Left renal pelvis (tissue), 4 donors: Measurements from ENCODE around the gene PSMG2. TPM values are rescaled to one million over a fixed set of nuclear protein-coding genes. Genes with fewer than 3 reads are reported as not detected.
"Not testable (repeated sequence)": the region's sequence is repeated elsewhere in the genome, so short reads cannot be mapped to it uniquely, and the experiment has no call there.

Source experiments
- DNase-seq, 4 donors: peaks; one replicate each; pipeline ENCODE4 v3.0.0-alpha.2; 2013; ENCODE audit warnings: low read depth in 4 of 4, low spot score in 3 of 4
- polyA plus RNA-seq, 4 donors: library from polyadenylated mRNA; unstranded; fragments of 120-200 nt; gene quantifications; one replicate each; pipeline ENCODE4 v1.2.1, GENCODE V29; 2013; ENCODE audit not compliant: insufficient read length in 4 of 4

The PSMG2 gene
- polyA plus RNA-seq, 4 donors: 74.1 to 85.6 (median 79.1) TPM

GRCh38 chr18:12721495-12722275, 18.8 kb downstream of the PSMG2 start:
- DNase-seq: no peak

- DNase-seq: no peak
Observed at GRCh38 chr18:12722731-12723130, 19.9 kb downstream of the PSMG2 start.

- no peak for DNase-seq
Observed at GRCh38 chr18:12726331-12726730, 23.5 kb downstream of the PSMG2 start.

GRCh38 chr18:12726774-12727550, 24.1 kb downstream of the PSMG2 start:
- peak; percentile 33 to 49 (median 44) for DNase-seq

- no peak for DNase-seq
Observed at GRCh38 chr18:12737243-12737902, 34.5 kb downstream of the PSMG2 start.

- DNase-seq: no peak
Observed at GRCh38 chr18:12741351-12741750, 38.5 kb downstream of the PSMG2 start.

- DNase-seq: no peak
Observed at GRCh38 chr18:12742453-12742852, 39.6 kb downstream of the PSMG2 start.

GRCh38 chr18:12744103-12744502, 41.3 kb downstream of the PSMG2 start:
- peak in 2 of 4 donors; percentile 9 to 16 for DNase-seq

- DNase-seq: no peak
Observed at GRCh38 chr18:12745095-12745795, 42.4 kb downstream of the PSMG2 start.

- no peak for DNase-seq
Observed at GRCh38 chr18:12747530-12748315, 44.9 kb downstream of the PSMG2 start.

GRCh38 chr18:12748671-12749070, 45.8 kb downstream of the PSMG2 start:
- DNase-seq: no peak

GRCh38 chr18:12749121-12749520, 46.3 kb downstream of the PSMG2 start:
- no peak for DNase-seq

GRCh38 chr18:12750076-12750714, 47.4 kb downstream of the PSMG2 start:
- DNase-seq: no peak

- DNase-seq: no peak
Observed at GRCh38 chr18:12750715-12751502, 48.1 kb downstream of the PSMG2 start.

GRCh38 chr18:12751503-12751884, 48.7 kb downstream of the PSMG2 start:
- no peak for DNase-seq

- DNase-seq: no peak
Observed at GRCh38 chr18:12751891-12752290, 49.0 kb downstream of the PSMG2 start.

- no peak for DNase-seq
Observed at GRCh38 chr18:12754511-12754910, 51.7 kb downstream of the PSMG2 start.

GRCh38 chr18:12755606-12756005, 52.8 kb downstream of the PSMG2 start:
- not testable (repeated sequence) for DNase-seq
